Kidney glomerular epithelial cell (primary cell): Measurements from ENCODE around the gene GPX4.
A peak's percentile ranks its signal among the peaks of the same experiment; 100 is the strongest.

Experiments used
- DNase-seq: peaks from one replicate; lab custom pipeline; 2025; lab: John Stamatoyannopoulos, UW

The GPX4 gene

GRCh38 chr19:1102407-1103131, 1.2 kb upstream of the GPX4 start:
- DNase-seq, result peak; percentile 96

DNA sequence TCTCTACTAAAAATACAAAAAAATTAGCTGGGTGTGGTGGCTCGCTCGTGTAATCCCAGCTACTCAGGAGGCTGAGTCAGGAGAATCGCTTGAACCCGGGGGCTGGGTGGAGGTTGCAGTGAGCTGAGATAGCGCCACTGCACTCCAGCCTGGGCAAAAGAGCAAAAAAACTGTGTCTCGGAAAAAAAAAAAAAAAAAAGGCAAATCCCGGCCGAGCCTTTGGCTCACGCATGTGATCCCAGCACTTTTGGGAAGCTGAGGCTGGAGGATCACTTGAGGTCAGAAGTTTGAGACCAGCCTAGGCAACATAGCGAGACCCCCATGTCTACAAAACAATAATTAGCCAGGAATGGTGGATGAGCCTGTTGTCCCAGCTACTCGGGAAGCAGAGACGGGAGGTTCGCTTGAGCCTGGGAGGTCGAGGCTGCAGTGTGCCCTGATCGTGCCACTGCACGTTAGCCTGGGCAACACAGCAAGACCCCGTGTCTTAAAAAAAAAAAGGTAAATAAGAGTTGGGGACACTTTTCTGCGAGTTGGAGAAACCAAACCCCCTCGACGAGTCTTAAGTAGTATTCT, 574 bp upstream of the GPX4 start:
- DNase-seq, result no peak

DNA sequence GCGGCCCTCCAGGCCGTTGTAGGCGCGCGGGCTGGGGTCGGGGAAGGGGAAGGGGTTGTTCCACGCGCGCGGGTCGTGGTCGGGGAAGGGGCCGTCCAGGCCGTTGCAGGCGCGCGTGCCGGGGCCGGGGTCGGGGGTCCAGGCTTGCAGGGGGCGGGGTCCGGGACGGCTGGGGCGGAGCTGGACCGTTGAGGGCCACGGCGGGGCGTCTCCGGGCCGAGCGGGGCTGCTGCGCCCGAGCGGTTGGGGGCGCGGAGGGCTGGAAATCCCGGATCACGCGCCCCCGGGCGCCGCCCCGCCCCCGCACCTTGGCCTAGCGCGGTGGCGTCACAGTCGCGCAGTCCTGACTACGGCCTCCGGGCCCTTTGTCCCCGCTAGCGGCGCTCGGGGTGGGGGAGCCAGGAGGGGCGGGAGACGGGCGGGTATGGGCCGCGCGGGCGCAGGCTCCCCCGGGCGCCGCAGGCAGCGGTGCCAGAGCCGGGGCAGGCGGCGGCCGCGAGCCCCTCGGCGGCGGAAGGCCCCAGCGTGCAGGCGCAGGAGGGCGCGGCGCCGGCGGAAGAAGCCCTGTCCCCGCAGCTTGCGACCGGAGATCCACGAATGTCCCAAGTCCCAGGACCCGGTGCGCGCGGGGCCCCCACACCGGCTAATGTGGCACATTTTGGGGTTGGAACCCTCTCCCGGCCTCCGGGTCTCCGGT, 665 bp downstream of the GPX4 start:
- DNase-seq, result peak; percentile 24

DNA sequence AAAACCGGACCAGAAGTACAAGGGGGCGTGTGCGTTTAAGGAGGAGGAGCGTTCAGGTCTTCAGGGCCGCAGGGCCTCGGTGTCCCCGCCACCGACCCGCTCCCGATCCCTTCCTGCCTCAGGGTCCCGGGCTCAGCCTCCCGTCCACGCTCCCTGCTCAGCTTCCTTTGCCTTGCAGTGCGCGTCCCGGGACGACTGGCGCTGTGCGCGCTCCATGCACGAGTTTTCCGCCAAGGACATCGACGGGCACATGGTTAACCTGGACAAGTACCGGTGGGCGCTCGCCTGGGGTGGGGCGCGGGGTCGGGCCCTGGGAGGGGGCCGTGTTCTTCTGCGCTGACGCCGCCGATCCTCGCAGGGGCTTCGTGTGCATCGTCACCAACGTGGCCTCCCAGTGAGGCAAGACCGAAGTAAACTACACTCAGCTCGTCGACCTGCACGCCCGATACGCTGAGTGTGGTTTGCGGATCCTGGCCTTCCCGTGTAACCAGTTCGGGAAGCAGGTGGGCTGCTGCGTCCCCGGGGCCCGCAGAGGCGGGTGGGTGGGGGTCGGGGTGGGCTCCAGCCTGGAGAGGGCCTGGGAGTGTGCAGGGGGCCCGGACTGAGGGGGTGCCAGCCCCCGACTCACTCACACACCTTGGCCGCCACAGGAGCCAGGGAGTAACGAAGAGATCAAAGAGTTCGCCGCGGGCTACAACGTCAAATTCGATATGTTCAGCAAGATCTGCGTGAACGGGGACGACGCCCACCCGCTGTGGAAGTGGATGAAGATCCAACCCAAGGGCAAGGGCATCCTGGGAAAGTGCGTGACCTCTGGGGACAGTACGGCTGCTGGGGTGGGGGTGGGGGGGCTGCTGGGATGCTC, 1.4 kb downstream of the GPX4 start:
- DNase-seq, result no peak

- no peak for DNase-seq
Measured at GRCh38 chr19:1105873-1106840, 2.4 kb downstream of the GPX4 start.

- no peak for DNase-seq
Measured at GRCh38 chr19:1106841-1107660, 3.3 kb downstream of the GPX4 start.

DNA sequence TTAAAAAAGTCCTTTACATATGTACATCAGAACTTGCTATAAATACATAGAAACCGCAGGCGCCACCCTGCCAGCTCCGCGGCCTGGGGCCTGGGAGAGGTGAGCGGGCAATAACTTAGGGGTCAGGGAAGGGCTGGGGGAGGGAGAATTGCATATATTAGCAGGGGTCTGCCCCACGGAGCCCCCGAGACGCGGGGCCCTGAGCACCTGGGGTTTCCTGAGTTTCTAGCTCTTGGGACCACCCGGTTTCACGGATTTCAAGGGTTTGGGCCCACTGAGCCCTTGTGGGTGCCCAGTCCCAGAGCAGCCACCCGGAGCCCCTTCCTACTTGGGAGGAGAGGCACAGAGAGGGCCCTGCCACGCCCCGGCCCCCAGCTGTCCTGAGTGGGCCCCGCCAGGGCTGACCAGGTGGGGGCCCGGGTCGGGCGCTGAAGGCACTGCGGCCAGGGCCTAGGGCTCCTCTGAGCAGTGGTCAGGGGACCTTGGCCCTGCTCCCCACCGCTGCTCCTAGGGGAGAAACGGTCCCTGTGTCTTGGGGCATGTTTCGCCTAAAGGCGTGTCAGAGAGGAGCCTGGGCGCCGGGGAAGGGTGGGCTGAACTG, 4.0 kb downstream of the GPX4 start:
- no peak for DNase-seq

GRCh38 chr19:1108291-1109031, 4.7 kb downstream of the GPX4 start:
- DNase-seq, result no peak

GRCh38 chr19:1109032-1109551, 5.3 kb downstream of the GPX4 start:
- DNase-seq, result no peak

- no peak for DNase-seq
Measured at GRCh38 chr19:1109697-1110671, 6.2 kb downstream of the GPX4 start.

DNA sequence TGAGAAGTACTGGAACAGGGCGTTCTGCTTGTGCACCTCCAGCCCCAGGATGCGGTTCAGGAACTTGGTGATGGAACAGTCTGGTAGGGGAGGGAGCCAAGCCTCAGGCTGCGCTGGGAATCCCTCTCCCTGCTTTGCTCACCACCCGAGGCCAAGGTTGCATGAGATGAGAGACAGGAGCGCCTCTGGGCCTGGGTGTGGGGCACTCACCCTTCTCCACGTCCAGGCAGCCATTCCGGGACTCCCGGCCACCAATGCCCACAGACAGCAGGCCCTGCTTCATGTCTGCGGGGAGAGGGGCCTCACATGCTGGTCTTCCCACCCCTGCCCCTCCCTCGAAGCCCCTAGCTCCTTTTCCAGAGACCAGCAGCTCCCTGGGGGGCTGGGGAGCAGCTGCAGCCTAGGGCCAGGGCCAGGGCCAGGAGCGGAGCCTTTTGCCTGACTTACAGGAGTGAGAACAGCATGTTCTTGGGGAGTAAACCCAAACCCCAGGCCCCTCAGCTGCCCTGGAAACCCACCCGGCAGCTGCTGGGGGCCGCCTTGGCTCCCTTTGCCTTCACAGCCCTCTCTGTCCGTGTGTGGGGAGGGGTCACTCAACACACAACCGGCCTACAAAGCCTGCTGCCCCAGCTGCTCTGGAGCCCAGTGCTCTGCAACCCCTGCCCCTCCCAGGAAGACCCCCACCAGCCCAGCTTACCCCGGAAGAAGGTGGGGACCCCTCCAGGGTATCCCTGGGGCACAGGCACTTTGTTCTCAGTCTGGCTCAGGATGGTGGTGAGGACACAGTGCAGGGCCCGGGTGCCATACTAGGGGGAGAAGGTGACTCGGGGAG, 7.2 kb downstream of the GPX4 start:
- no peak for DNase-seq

DNA sequence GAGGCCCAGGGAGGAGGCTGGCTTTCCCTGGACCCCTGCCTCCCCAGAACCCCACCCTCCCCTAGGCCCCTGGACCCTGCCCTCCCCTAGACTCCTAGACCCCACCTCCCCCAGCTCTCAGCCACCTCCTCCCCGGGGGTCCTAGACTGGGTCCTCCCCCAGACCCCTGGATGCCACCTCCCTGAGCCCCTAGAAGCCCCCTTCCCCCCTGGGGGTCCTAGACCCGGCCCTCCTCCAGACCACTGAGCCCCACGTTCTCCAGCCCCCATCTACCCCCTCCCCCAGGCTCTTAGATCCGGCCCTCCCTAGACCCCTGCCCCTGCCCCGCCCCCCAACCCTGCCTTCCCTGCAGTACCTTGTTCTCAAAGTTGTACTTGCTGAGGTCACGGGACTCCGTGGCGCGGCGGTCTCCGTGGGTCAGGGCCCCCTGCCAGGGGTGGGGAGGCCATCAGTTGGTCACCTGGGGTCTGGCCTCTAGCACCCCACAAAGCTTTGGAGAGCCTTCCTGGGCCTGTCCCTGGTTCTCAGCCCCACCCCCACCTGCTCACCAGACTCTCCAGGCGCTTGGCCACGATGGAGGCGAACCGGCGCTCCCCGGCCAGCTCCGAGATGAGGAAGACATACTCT, 8.0 kb downstream of the GPX4 start:
- DNase-seq, result no peak

DNA sequence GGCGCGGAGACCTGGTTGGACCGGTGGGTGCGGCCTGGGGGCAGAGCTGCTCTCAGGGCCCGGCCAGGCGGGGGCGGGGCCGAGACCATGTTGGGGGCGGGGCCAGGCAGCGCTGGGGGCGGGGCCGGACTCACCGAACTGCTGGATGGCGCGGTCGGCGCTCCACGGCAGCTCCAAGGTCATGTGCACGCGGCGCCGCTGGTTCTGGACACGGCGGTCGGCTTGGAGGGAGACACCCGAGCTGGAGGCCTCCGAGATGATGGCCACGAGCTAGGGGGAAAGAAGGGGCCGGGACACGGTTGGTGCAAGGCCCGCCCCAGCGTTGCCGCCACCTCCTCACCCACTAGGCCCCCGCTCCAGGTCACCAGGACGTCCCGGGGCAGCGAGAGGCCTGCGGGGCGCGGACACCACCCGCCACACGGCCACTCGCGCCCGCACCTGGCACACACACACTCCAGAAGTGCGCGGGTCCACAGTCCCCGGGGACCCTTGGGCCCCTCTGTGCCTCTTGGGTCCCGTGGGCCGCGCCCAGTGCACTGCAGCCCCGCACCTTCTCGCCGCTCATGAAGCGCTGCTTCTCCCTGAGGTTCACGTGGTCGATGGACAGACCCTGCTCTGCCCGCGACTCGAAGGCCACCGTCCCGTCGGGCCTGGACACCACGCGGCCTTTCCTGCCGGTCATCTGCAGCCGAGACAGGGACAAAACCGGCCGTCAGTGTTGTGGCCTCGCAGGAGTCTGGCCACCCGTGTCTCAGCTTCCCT, 8.7 kb downstream of the GPX4 start:
- DNase-seq, result no peak

GRCh38 chr19:1113030-1113985, 9.5 kb downstream of the GPX4 start:
- DNase-seq, result peak; percentile 77
